Esophagus (tissue), 2 donors: ENCODE measurements around the gene TMEM145. TPM values are rescaled to one million over a fixed set of nuclear protein-coding genes. Genes with fewer than 3 reads are reported as not detected.
"Not testable (repeated sequence)": the region's sequence is repeated elsewhere in the genome, so short reads cannot be mapped to it uniquely, and the experiment has no call there.

ENCODE experiments used
- H3K27ac ChIP-seq, 2 donors: one replicate each; pipeline ENCODE4 v1.5.1; 2013; ENCODE audit warnings: low read depth in 2 of 2, mild to moderate bottlenecking in 2 of 2, inconsistent platforms in 1 of 2, low read length in 1 of 2, moderate library complexity in 1 of 2
- H3K27me3 ChIP-seq, 2 donors: one replicate each; pipeline ENCODE4 v1.6.1; 2013; ENCODE audit warnings: low read length in 2 of 2, control low read depth in 1 of 2, mild to moderate bottlenecking in 1 of 2; ENCODE audit not compliant: insufficient read depth in 2 of 2, control insufficient read depth in 1 of 2
- H3K36me3 ChIP-seq, 2 donors: one replicate each; pipeline ENCODE4 v1.6.1; 2013; ENCODE audit warnings: low read length in 1 of 2; ENCODE audit not compliant: control insufficient read depth in 2 of 2, insufficient read depth in 2 of 2
- H3K4me1 ChIP-seq, 2 donors: one replicate each; pipeline ENCODE4 v1.6.1; 2013; ENCODE audit warnings: low read length in 1 of 2; ENCODE audit not compliant: control insufficient read depth in 2 of 2, insufficient read depth in 2 of 2
- H3K4me3 ChIP-seq, 2 donors: one replicate each; pipeline ENCODE4 v1.5.1; 2013; ENCODE audit warnings: low read length in 2 of 2, mild to moderate bottlenecking in 2 of 2, low read depth in 1 of 2, moderate library complexity in 1 of 2
- H3K9me3 ChIP-seq, 2 donors: one replicate each; pipeline ENCODE4 v1.6.1; 2013; ENCODE audit warnings: mild to moderate bottlenecking in 2 of 2, low read depth in 1 of 2, low read length in 1 of 2, moderate library complexity in 1 of 2; ENCODE audit not compliant: control insufficient read depth in 2 of 2, insufficient read depth in 1 of 2
- WGBS, 2 donors: extraction: QIAGEN DNeasy Blood & Tissue Kit; methylation state at CpG; one replicate each; pipeline ENCODE4 v1.1.7; 2013; 5-methylcytosine and 5-hydroxymethylcytosine counted together
- polyA plus RNA-seq, 2 donors: library from polyadenylated mRNA; stranded (reverse); fragments of 200-250 nt; gene quantifications; one replicate each; pipeline ENCODE4 v1.2.3, GENCODE V29; 2013
- donor health status: healthy with polysubstance abuse.
- donor health status: Bipolar disorder and iron deficiency.

TMEM145 gene
- under 1 TPM; 0.04 to 0.08 TPM for polyA plus RNA-seq

GRCh38 chr19:42313096-42313839 lies at the start of gene TMEM145:
TSS of gene TMEM145 (plus strand) at chr19:42313309. CDS start at chr19:42313377, 68 bp downstream.
- Histone ChIP-seq H3K27me3 (peaks cover 0 to 9% of the 10 kb centered on the region in 2 donors), H3K36me3 (no peaks in the 10 kb centered on the region), H3K4me3 (peak within 1 kb of the TSS in 1 of 2 donors; percentile 52), H3K9me3 (no peaks in the 10 kb centered on the region), H3K27ac (no peak within 1 kb of the TSS), H3K4me1 (peaks cover 8 to 9% of the 10 kb centered on the region in 2 donors)
- 1 to 2% methylated on average over 59 to 67 of the region's 67 CpGs for WGBS, 2 donors

- not testable (repeated sequence) for H3K27me3 ChIP-seq, H3K27ac ChIP-seq, H3K36me3 ChIP-seq, H3K9me3 ChIP-seq, H3K4me3 ChIP-seq
- WGBS, 2 donors, result 88 to 94% methylated on average over 4 of the region's 4 CpGs
- H3K4me1 ChIP-seq, result peaks cover 8 to 11% of the 10 kb centered on the region in 2 donors
Measured at GRCh38 chr19:42266105-42266504, 47.0 kb upstream of the TMEM145 start.

DNA sequence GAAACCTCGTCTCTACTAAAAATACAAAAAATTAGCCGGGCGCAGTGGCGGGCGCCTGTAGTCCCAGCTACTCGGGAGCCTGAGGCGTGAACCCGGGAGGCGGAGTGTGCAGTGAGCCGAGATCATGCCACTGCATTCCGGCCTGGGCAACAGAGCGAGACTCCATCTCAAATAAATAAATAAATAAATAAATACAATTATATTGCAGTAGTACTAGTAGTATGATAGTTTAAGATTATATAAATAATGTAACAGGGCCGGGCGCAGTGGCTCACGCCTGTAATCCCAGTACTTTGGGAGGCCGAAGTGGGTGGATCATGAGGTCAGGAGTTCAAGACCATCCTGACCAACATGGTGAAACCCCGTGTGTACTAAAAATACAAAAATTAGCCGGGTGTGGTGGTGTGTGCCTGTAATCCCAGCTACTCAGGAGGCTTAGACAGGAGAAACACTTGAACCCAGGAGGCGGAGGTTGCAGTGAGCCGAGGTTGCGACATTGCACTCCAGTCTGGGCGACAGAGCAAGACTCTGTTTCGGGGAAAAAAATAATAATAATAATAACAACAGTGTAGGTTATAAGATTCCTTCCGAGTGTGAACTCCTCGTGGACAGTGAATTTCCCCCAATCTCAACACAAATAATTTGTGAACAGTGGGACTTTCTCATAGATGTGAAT lies 46.0 kb upstream of the TMEM145 start:
- H3K4me3 ChIP-seq, H3K27ac ChIP-seq, H3K27me3 ChIP-seq, H3K36me3 ChIP-seq, H3K9me3 ChIP-seq: not testable (repeated sequence)
- H3K4me1 ChIP-seq, result peaks cover 8 to 19% of the 10 kb centered on the region in 2 donors
- 90 to 91% methylated on average over 22 to 25 of the region's 25 CpGs for WGBS, 2 donors

- Histone ChIP-seq H3K27ac (peak overlapping the region; percentile 79 to 83), H3K36me3 (peaks cover 0 to 11% of the 10 kb centered on the region in 2 donors), H3K27me3 (no peaks in the 10 kb centered on the region), H3K9me3 (no peaks in the 10 kb centered on the region), H3K4me3 (peak overlapping the region; percentile 36 to 41), H3K4me1 (peaks cover 8 to 19% of the 10 kb centered on the region in 2 donors)
- 7% methylated on average over 13 of the region's 13 CpGs for WGBS, 2 donors
Measured at GRCh38 chr19:42267644-42268141, 45.4 kb upstream of the TMEM145 start.

DNA sequence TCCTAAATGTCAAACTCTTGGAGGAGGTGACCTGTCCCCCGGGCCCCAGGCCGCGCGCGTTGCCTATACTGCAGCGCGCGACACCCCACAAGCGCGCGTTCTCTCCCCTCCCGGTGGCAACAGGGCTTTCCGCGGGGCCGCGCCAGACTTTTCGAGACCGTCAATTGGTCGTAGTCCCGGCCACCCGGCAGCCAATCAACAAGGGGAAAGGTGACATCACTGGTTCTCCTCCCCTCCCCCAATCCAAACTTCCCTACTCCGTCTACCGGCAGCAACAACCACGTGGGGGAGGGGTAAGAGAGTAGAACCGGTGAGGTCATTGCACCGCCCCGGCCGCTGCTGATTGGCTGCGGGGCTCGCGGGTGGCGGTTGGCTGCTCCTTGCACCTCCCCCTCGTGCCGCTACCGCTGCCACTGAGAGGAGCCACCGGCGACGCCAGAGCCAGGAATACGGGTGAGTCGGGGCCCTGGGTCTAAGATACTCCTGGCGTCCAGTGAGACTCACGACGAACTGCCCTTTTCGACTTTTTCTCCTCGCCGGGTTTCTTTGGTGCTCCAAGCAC lies 44.9 kb upstream of the TMEM145 start:
- Histone ChIP-seq H3K27ac (peak overlapping the region; percentile 98 to 99), H3K36me3 (peaks cover 0 to 16% of the 10 kb centered on the region in 2 donors), H3K4me1 (peaks cover 8 to 19% of the 10 kb centered on the region in 2 donors), H3K27me3 (no peaks in the 10 kb centered on the region), H3K9me3 (no peaks in the 10 kb centered on the region), H3K4me3 (peak overlapping the region; percentile 52 to 82)
- WGBS, 2 donors, result 0% methylated on average over 46 of the region's 46 CpGs

GRCh38 chr19:42268704-42269477 lies 44.2 kb upstream of the TMEM145 start, which contains the start of gene CIC:
TSS of gene CIC (plus strand) at chr19:42269252. CDS start at chr19:42271784, 2,532 bp downstream.
- Histone ChIP-seq H3K27me3 (no peaks in the 10 kb centered on the region), H3K4me1 (peaks cover 8 to 22% of the 10 kb centered on the region in 2 donors), H3K27ac (peak within 1 kb of the TSS; percentile 98 to 99), H3K9me3 (no peaks in the 10 kb centered on the region), H3K4me3 (peak within 1 kb of the TSS; percentile 59 to 82), H3K36me3 (peaks cover 0 to 23% of the 10 kb centered on the region in 2 donors)
- WGBS, 2 donors, result 1 to 2% methylated on average over 51 to 52 of the region's 52 CpGs

DNA sequence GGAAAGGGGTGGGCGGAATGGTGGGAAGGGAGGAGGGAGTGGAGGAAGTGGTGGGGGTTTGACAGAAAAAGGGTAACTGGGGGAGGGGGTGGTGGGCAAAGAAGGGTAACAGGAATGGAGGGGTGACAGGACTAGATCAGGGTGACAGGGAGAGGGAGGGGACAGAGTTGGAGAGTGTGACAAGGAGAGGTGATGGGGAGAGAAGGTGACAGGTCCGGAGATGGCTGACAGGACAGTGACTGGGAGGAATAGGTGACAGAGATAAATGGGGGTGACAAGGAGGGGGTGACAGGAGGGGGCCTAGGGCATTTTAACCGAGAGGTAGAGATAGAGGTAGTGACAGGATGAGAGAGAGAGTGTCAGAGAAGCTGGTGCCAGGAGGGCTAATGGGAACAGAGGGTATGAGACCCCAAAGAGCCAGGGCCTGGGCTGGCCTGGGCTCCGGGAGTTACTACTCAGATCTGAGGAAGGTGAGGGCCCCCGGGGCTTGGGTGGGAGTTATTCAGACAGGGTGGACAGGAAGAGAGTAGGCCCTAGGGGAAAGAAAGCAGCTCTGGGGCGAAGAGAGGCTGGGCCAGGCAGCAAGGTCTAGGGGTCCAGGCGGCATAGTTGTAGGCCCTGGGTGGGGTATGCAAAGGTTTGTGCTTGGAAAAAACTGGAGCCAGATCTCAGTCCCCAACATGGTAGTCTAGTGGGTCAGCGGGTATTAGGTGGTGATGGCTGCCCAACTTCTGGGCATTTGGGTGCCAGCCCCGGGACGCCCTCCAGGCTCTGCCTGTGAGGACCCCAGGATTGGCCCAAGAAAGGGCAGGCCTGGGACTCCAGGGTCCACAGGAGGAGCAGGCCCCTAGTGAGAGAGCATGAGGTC lies 43.4 kb upstream of the TMEM145 start:
- Histone ChIP-seq H3K27me3 (no peaks in the 10 kb centered on the region), H3K4me1 (peaks cover 8 to 27% of the 10 kb centered on the region in 2 donors), H3K9me3 (no peaks in the 10 kb centered on the region), H3K4me3 (peak overlapping the region; percentile 57 to 59), H3K36me3 (peaks cover 0 to 29% of the 10 kb centered on the region in 2 donors), H3K27ac (peak overlapping the region; percentile 94 to 99)
- WGBS, 2 donors, result 22 to 31% methylated on average over 10 of the region's 10 CpGs

DNA sequence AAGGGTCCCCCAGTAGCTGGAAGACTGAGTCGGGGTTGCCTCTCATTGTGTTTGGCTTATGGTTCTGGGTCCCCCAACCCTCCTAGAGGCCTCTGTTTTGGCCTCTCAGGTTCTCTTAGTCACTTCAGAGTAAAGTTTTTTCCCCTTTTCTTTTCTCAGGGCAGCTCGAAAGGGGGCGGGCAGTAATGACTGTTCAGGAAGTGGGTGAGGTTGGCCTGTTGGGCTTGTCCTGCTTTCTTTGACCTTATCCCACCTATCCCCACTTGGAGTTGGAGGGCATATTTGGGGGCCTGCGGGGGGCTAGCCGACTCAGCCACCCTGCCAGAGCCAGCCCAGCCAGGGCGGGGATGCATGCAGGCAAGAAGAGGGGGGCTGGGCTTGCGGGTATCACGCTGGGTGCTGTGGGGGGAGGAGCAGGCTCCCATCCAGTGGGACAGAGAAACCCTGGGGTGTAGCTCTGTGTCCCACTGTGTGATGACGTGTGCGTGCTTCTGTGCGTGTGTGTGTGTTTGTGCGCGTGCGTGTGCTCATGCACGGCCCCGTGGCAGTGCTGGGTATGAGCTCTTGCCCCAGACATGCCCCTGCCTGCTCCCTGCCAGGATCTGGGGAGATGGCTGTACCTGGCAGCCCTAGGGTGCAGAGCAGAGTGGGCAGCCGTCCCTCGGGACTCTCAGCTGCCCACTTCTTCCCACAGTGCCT lies 42.6 kb upstream of the TMEM145 start:
- Histone ChIP-seq H3K9me3 (no peaks in the 10 kb centered on the region), H3K4me3 (peak overlapping the region; percentile 57 to 59), H3K27ac (peak overlapping the region; percentile 94 to 99), H3K4me1 (peaks cover 8 to 32% of the 10 kb centered on the region in 2 donors), H3K27me3 (no peaks in the 10 kb centered on the region), H3K36me3 (peaks cover 0 to 34% of the 10 kb centered on the region in 2 donors)
- 11 to 15% methylated on average over 17 to 18 of the region's 18 CpGs for WGBS, 2 donors
